ENCODE results near the gene PRICKLE2. TPM values are rescaled to one million over a fixed set of nuclear protein-coding genes. Genes with fewer than 3 reads are reported as not detected.

The PRICKLE2 gene
- total RNA-seq, 1 experiment from 2014 or later, result not detected

GRCh38 chr3:64141476-64141875, 83.8 kb downstream of the PRICKLE2 start:
- DNase-seq (ENCODE audit: extremely low read depth, low read depth), result no peak

GRCh38 chr3:64140651-64141050, 84.6 kb downstream of the PRICKLE2 start:
- no peak for DNase-seq (ENCODE audit: extremely low read depth, low read depth)

GRCh38 chr3:64138656-64139375, 86.5 kb downstream of the PRICKLE2 start:
- DNase-seq (ENCODE audit: extremely low read depth, low read depth), result no peak

- no peak for DNase-seq (ENCODE audit: extremely low read depth, low read depth)
Measured at GRCh38 chr3:64138046-64138445, 87.2 kb downstream of the PRICKLE2 start.

- DNase-seq (ENCODE audit: extremely low read depth, low read depth), result no peak
Measured at GRCh38 chr3:64134882-64135281, 90.4 kb downstream of the PRICKLE2 start.

GRCh38 chr3:64133987-64134386, 91.3 kb downstream of the PRICKLE2 start:
- no peak for DNase-seq (ENCODE audit: extremely low read depth, low read depth)

GRCh38 chr3:64133272-64133671, 92.0 kb downstream of the PRICKLE2 start:
- no peak for DNase-seq (ENCODE audit: extremely low read depth, low read depth)

- DNase-seq (ENCODE audit: extremely low read depth, low read depth), result no peak
Measured at GRCh38 chr3:64131725-64132469, 93.4 kb downstream of the PRICKLE2 start.

- no peak for DNase-seq (ENCODE audit: extremely low read depth, low read depth)
Measured at GRCh38 chr3:64130436-64130835, 94.8 kb downstream of the PRICKLE2 start.

GRCh38 chr3:64129581-64129980, 95.7 kb downstream of the PRICKLE2 start:
- no peak for DNase-seq (ENCODE audit: extremely low read depth, low read depth)

- no peak for DNase-seq (ENCODE audit: extremely low read depth, low read depth)
Measured at GRCh38 chr3:64129106-64129505, 96.2 kb downstream of the PRICKLE2 start.

GRCh38 chr3:64125561-64125960, 99.7 kb downstream of the PRICKLE2 start:
- no peak for DNase-seq (ENCODE audit: extremely low read depth, low read depth)

GRCh38 chr3:64123931-64124330, 101.3 kb downstream of the PRICKLE2 start:
- no peak for DNase-seq (ENCODE audit: extremely low read depth, low read depth)

- DNase-seq (ENCODE audit: extremely low read depth, low read depth), result no peak
Measured at GRCh38 chr3:64122476-64122875, 102.8 kb downstream of the PRICKLE2 start.

GRCh38 chr3:64121750-64122311, 103.4 kb downstream of the PRICKLE2 start:
- DNase-seq (ENCODE audit: extremely low read depth, low read depth), result no peak

GRCh38 chr3:64120876-64121275, 104.4 kb downstream of the PRICKLE2 start:
- no peak for DNase-seq (ENCODE audit: extremely low read depth, low read depth)

- no peak for DNase-seq (ENCODE audit: extremely low read depth, low read depth)
Measured at GRCh38 chr3:64117483-64117882, 107.8 kb downstream of the PRICKLE2 start.

GRCh38 chr3:64114651-64115050, 110.6 kb downstream of the PRICKLE2 start:
- no peak for DNase-seq (ENCODE audit: extremely low read depth, low read depth)

- DNase-seq (ENCODE audit: extremely low read depth, low read depth), result no peak
Measured at GRCh38 chr3:64111872-64112271, 113.4 kb downstream of the PRICKLE2 start.

- DNase-seq (ENCODE audit: extremely low read depth, low read depth), result no peak
Measured at GRCh38 chr3:64111083-64111482, 114.2 kb downstream of the PRICKLE2 start.

GRCh38 chr3:64110071-64110470, 115.2 kb downstream of the PRICKLE2 start:
- DNase-seq (ENCODE audit: extremely low read depth, low read depth), result no peak

- no peak for DNase-seq (ENCODE audit: extremely low read depth, low read depth)
Measured at GRCh38 chr3:64109438-64109837, 115.8 kb downstream of the PRICKLE2 start.

Data from NCI-H460 (cell line).